NCI-H460 (cell line): ENCODE measurements around the gene ANKRD44. TPM values are rescaled to one million over a fixed set of nuclear protein-coding genes. Genes with fewer than 3 reads are reported as not detected.

Experiments used
- DNase-seq: peaks from one replicate; pipeline ENCODE4 v3.0.0-alpha.2; 2016; ENCODE audit warnings: low read depth; ENCODE audit errors: extremely low read depth
- total RNA-seq: library from RNA; depleted of rRNA; stranded (reverse); fragments of >200 nt; shearing (Covaris generic); gene quantifications from 2 replicates; pipeline ENCODE4 v1.2.3, GENCODE V29; 2014; rRNA removed

ANKRD44 gene
- total RNA-seq, 1 experiment from 2014 or later = 20.8 TPM

- no peak for DNase-seq
Measured at GRCh38 chr2:196939371-196939770, 371.2 kb downstream of the ANKRD44 start.

Other genes starting within 250 kb of the ANKRD44 start
- 193 and 230 TPM in 2 replicates for gene SF3B1, start 124.2 kb upstream of the ANKRD44 start, total RNA-seq
- gene COQ10B, start 142.8 kb upstream of the ANKRD44 start, total RNA-seq = 41.6 and 44.0 TPM in 2 replicates
- 1,005 and 1,107 TPM in 2 replicates for gene HSPD1, start 189.1 kb upstream of the ANKRD44 start, total RNA-seq
- gene HSPE1, start 189.6 kb upstream of the ANKRD44 start, total RNA-seq = 326 and 343 TPM in 2 replicates
- gene MOB4, start 205.3 kb upstream of the ANKRD44 start, total RNA-seq = 98.9 and 102 TPM in 2 replicates